Skin of body (tissue), 2 donors: ENCODE data around the gene SLC49A3. TPM values are rescaled to one million over a fixed set of nuclear protein-coding genes. Genes with fewer than 3 reads are reported as not detected.
"Not testable (repeated sequence)": the region's sequence is repeated elsewhere in the genome, so short reads cannot be mapped to it uniquely, and the experiment has no call there.

Source experiments
- DNase-seq: peaks from one replicate; lab custom pipeline; 2025; lab: John Stamatoyannopoulos, UW
- total RNA-seq: library from RNA; depleted of rRNA; stranded (reverse); fragments of >200 nt; gene quantifications from one replicate; pipeline ENCODE4 v1.2.3, GENCODE V29; 2014

Gene SLC49A3
- 3.2 TPM for total RNA-seq

DNA sequence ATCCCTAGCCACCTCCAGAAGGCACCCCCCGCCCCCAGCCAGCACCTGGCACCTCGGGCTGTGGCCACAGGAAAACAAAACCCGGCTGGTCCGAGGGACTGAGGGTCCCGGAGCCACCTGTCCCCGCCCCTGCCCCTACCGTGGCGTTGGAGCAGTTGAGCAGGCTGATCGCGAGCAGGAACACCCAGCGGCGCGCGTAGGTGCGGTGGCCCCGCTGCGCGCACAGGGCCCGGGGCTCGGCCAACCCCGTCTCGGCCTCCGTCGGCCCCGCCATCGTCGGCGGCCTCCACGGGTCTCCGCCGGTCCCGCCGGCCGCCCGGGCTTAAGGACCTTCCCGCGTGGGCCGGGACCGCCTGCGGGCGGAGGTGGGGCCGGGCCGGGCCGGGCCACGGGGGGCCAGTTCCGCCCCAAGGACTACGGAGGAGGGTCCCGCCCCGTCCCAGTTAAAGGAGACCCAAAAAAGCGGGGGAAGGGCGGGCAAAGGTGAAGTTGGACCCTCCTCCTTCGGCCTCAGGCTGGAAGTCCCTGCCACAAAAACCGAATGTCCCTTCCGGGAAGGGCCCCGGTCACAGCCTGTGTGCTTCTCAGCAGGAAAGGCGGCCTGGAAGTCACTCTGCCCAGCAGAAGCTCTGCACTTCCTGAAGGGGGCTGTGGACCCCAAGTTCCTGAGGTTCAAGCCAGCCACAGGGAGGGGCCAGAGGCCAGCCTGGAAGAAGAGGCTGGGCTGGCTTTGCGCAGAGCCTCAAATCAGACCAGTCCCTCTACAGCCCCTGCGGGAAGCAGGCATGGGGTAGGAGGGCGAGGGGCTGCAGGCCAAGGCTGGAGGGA is at the start of gene SLC49A3:
SLC49A3 (minus strand) TSS at position 298 of the 828 bp plus-strand sequence; CDS start at position 274, 24 bp downstream.
- no peak for DNase-seq

- not testable (repeated sequence) for DNase-seq
Measured at GRCh38 chr4:736561-736960, 47.6 kb upstream of the SLC49A3 start.

DNA sequence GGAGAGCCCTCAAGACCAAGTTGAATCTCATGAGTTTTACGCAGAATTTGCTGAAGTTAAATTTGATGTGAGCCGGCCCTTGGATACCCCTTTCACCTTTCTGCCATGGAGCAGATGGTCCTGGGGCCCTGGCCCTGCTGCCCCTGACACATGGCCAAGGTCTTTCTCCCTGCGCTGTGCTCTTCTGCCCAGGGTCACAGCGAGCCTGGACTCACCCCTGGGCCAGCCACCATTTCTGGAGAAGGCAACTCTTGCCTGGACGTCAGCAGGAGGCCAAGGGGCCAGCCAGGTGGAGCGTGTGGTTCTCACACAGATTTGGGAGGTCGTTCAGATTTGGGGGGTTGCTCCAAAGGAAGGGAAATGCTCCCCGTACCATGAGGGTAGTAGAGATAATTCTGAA is 46.6 kb upstream of the SLC49A3 start:
- no peak for DNase-seq

GRCh38 chr4:734951-735350 is 46.0 kb upstream of the SLC49A3 start:
- DNase-seq, result no peak

DNA sequence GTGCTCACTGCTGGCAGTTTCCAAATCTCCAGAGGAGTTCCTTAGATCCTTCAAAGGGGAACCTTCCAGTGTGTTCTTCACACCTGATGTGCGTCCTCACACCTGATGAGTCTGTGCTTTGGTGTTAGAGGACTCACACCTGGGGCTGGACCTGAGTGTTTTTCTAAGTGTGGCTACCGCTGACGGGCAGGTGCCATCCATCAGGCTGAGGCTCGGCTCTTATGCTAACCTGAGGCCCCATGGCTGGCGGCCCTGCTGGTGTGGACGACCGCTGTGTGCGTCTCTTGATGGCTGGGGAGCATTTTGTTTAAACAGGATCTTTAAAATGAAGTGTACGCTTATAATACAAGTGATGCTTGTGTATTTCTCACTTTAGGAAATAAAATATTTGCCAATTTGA is 45.1 kb upstream of the SLC49A3 start:
- DNase-seq, result no peak

- DNase-seq, result no peak
Measured at GRCh38 chr4:733631-733980, 44.7 kb upstream of the SLC49A3 start.

GRCh38 chr4:732911-733630 is 44.1 kb upstream of the SLC49A3 start:
- no peak for DNase-seq

GRCh38 chr4:732486-732885 is 43.5 kb upstream of the SLC49A3 start:
- no peak for DNase-seq

DNA sequence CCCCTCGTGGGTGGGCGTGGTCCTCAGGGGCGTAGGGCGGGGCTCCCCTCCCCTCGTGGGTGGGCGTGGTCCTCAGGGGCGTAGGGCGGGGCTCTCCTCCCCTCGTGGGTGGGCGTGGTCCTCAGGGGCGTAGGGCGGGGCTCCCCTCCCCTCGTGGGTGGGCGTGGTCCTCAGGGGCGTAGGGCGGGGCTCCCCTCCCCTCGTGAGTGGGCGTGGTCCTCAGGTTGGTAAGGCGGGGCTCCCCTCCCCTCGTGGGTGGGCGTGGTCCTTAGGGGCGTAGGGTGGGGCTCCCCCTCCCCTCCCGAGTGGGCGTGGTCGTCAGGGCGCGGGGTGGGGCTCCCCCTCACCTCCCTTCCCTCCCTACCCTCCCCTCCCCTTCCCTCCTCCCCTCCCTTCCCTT is 43.0 kb upstream of the SLC49A3 start:
- DNase-seq, result not testable (repeated sequence)

DNA sequence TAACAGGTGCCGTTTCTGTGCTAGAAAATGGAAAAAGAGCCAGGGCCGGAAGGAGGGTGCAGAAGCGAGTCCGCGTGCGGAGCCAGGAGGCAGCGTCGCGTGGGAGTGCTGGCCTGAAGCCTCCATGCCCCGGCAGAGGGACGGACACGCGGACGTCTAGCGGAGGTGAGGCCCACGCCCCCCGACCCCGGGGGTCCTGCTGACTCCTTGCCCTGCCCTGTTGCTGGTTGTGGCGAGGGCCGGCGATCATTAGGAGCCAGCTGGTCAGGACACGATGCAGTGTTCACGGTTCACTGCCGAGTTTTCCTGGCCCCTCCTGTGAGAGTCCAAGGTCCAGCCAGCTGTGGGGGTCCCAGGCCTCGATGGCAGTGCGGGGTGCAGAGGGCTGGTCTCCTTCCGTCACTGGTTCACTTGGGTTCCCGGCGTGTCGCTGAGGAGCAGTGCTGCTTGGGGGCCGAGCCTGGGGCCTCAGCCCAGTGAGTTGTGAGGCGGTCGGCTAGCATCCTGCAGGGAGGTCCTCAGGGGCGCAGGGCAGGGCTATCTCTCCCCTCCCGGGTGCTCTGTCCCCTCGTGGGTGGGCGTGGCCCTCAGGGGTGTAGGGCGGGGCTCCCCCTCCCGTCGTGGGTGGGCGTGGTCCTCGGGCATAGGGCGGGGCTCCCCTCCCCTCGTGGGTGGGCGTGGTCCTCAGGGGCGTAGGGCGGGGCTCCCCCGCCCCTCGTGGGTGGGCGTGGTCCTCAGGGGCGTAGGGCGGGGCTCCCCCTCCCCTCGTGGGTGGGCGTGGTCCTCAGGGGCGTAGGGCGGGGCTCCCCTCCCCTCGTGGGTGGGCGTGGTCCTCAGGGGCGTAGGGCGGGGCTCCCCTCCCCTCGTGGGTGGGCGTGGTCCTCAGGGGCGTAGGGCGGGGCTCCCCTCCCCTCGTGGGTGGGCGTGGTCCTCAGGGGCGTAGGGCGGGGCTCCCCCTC is 42.3 kb upstream of the SLC49A3 start:
- DNase-seq, result not testable (repeated sequence)

GRCh38 chr4:730511-730910 is 41.6 kb upstream of the SLC49A3 start:
- no peak for DNase-seq

DNA sequence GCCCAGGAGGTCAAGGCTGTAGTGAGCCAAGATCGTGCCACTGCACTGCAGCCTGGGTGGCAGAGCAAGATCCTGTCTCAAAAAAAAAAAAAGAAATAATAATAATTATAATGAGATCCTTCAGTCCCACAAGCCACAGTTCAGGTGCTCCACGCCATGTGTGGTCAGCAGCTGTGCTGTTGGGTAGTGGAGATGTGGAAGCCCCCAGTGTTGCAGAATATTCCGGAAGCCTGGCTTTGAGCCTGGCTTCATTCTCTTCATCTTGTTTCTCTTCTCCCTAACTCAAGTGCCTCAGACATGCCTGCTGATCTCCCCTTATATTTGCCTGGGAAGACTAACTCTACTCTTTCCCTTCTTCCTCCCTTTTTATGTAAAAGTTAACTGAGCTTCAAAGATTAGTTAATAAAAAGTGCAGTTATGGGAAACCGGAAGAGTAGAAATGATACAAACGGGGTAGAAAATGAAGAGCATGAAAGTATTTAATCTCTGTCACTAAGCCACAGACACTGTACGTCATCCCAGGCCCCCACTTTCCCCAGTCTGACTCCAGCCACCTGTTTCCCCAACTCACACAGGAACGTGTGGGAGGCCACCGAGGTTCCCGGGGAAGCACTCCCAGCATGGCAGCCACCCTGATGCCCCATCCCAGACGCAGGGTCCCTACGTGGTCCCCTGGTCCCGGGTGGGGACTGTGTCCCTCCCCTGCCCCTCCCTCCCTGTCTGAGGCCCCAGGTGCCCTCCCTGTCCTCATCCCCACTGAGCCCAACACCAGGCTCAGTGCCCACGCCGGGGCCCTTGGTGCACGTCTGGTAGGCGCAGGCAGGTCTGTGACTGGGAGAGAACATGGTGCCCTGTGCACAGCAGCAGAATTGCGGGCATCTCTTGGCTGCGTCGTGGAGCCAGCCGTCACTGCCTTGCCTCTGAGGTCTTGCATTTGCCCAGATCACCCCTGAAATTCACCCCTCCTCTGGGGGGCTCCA is 40.7 kb upstream of the SLC49A3 start:
- no peak for DNase-seq

DNA sequence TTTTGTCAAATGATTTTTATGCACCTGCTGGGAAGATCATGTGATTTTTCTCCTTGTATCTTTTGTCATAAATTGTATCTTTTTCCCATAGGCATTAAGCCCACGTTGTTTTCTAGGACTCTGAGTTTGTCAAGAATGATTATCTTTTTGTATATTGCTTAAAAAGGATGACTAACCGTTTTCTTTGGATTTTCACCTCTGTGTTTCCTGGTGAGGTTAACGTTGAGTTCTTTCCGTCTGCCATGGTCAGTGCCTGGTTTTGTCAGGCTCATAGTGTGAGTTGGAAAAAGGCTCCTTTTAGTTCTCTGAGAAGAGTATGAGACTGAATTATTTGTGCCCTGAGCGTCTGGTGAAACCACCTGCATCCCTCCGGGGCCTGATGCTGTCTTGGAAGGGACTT is 38.6 kb upstream of the SLC49A3 start:
- no peak for DNase-seq

- DNase-seq, result no peak
Measured at GRCh38 chr4:726838-727237, 37.9 kb upstream of the SLC49A3 start.

- no peak for DNase-seq
Measured at GRCh38 chr4:726235-726787, 37.4 kb upstream of the SLC49A3 start.

DNA sequence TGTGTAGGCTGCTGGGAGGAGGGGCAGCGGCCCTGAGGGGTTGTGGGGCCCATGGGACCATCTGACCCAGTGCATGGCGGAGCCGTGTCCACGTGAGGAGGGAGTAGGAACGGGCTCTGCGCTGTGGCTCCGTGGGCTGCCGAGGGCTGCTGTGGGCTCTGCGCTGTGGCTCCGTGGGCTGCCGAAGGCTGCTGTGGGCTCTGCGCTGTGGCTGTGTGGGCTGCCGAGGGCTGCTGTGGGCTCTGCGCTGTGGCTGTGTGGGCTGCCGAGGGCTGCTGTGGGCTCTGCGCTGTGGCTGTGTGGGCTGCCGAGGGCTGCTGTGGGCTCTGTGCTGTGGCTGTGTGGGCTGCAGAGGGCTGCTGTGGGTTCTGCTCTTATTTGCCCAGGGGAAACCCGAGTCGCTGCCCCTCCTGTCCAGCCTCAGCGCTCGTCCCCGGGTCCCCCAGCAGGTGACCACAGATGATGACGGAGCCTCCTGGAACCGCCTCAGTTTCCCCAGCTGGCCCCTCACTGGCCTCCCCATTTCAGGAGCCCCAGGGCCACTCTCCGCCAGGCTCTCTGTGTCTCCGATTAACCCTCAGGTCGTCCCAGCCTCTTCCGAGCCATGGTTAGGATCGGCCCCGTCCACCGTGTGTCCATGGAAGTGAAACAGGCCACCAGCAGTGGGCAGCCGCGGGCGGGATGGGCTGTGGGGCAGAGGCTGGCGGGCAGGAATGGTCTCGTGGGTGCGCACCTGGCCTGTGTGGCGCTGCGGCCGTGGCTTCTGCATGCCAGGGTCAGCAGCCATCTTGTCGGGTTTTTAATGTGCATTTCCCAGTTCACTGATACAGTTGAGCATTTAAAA is 36.7 kb upstream of the SLC49A3 start:
- no peak for DNase-seq

DNA sequence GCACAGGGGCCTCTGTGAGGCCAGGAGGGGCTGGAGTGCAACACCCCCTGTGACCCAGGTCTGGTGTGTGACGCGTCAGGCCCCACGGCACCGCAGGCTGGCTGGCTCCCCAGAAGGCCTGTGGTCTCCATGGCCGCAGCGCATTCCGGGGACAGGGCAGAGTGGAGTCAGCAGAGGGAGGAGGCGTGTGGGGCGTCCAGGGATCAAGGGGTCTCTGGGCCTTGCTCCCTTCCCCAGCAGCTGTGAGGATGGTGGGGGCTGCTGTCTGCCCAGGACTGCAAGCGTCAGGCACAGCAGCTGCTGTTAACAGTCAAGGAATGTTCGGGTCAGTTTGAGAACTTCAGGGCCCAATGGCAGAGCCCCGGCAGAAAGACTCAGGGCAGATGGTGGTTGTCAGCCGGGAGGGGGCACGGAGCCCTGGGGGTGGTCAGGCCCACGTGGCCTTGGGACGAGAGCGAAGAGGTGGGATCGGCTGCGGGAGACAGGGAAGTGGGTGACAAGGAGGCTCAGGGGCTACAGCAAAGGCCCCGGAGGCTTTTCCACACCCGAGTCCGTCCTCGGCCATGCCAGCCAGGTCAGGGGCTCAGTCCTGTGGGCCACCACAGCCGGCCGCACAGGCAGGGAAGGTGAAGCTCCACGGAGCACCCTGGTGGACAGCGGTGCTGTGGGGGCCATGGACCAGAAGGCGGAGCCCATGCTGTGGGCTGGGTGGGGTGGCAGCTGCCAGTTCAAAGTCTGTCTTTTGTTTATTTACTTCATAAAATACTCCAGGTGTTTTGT is 35.0 kb upstream of the SLC49A3 start:
- DNase-seq, result no peak

DNA sequence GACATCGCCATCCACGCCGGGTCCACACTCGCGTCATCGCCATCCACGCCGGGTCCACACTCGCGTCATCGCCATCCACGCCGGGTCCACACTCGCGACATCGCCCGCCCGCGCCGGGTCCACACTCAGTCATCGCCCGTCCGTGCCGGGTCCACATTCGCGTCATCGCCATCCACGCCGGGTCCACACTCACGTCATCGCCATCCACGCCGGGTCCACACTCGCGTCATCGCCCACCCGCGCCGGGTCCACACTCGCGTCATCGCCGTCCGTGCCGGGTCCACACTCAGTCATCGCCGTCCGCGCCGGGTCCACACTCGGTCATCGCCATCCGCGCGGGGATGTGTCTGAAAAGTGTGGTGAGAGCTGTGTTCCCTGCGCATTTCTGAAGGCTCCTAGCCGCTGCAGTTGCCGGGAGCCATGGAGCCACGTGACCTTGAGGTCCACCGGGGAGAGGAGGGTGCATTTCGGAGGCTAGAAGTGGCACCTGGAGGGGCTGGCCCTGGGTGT is 34.0 kb upstream of the SLC49A3 start:
- DNase-seq, result no peak
